ENCODE results near the gene PKP2. TPM values are rescaled to one million over a fixed set of nuclear protein-coding genes. Genes with fewer than 3 reads are reported as not detected.

The PKP2 gene
- total and polyA plus RNA-seq, 9 of the 15 experiments (the other 6 are each of a cell fraction or from before 2014, with no cell fraction given), result 1.6 to 4.2 (median 2.8) TPM

GRCh38 chr12:32846053-32846452 is 50.5 kb downstream of the PKP2 start (continued):
- TF ChIP-seq NEUROD1 (IDR thresholded peaks at IDR 0.05; ENCODE audit: borderline replicate concordance, low read depth, low read length, partially characterized antibody), result no peak
- no peak for TF ChIP-seq MYC (IDR thresholded peaks at IDR 0.05; ENCODE audit: low read depth, low read length)
- TF ChIP-seq MYC (CRISPR knock-in tag; IDR thresholded peaks at IDR 0.05; ENCODE audit: borderline replicate concordance, low read depth), result no peak
- no peak for TF ChIP-seq IRF9 (tag; IDR thresholded peaks at IDR 0.05)
- TF ChIP-seq HDAC2 (IDR thresholded peaks at IDR 0.05), result no peak
- TF ChIP-seq SRSF3 (IDR thresholded peaks at IDR 0.05; ENCODE audit: insufficient read depth, low read length), result no peak
- no peak for TF ChIP-seq TAF15 (IDR thresholded peaks at IDR 0.05; ENCODE audit: low read depth, low read length)
- no peak for TF ChIP-seq POLR2H (tag; IDR thresholded peaks at IDR 0.05; ENCODE audit: low read depth)
- TF ChIP-seq ZMIZ1 (IDR thresholded peaks at IDR 0.05; ENCODE audit: low read depth in 2 of 2, low read length in 2 of 2), result no peak
